HEK293T (cell line): Measurements from ENCODE around the gene ULK1.

Experiments used
- ARNT ChIP-seq: fragments of 450-650 bp; IDR thresholded peaks from 2 replicates; pipeline ENCODE4 v1.6.1; 2017; ENCODE audit warnings: mild to moderate bottlenecking
- BHLHE40 ChIP-seq: fragments of 450-650 bp; IDR thresholded peaks from 2 replicates; pipeline ENCODE4 v1.6.1; 2016; ENCODE audit warnings: mild to moderate bottlenecking, moderate library complexity, borderline replicate concordance
- ELF4 ChIP-seq: fragments of 450-650 bp; IDR thresholded peaks from 2 replicates; pipeline ENCODE4 v1.6.1; 2017; ENCODE audit warnings: antibody characterized with exemption
- FOXA1 ChIP-seq: fragments of 450-650 bp; IDR thresholded peaks from 2 replicates; pipeline ENCODE4 v1.6.1; 2016; ENCODE audit warnings: mild to moderate bottlenecking
- FOXK2 ChIP-seq: fragments of 450-650 bp; IDR thresholded peaks from 2 replicates; pipeline ENCODE4 v1.6.1; 2016; ENCODE audit warnings: mild to moderate bottlenecking
- FOXM1 ChIP-seq: fragments of 450-650 bp; IDR thresholded peaks from 2 replicates; pipeline ENCODE4 v1.6.1; 2017; ENCODE audit warnings: mild to moderate bottlenecking, borderline replicate concordance
- HDGF ChIP-seq: fragments of 450-650 bp; IDR thresholded peaks from 2 replicates; pipeline ENCODE4 v1.6.1; 2017; ENCODE audit warnings: antibody characterized with exemption, borderline replicate concordance
- NFRKB ChIP-seq: fragments of 450-650 bp; IDR thresholded peaks from 2 replicates; pipeline ENCODE4 v1.6.1; 2016; ENCODE audit warnings: mild to moderate bottlenecking, moderate library complexity
- SP1 ChIP-seq: fragments of 450-650 bp; IDR thresholded peaks from 2 replicates; pipeline ENCODE4 v1.6.1; 2017
- SUZ12 ChIP-seq: fragments of 450-650 bp; IDR thresholded peaks from 2 replicates; pipeline ENCODE4 v1.6.1; 2016; ENCODE audit warnings: mild to moderate bottlenecking
- TARDBP ChIP-seq: fragments of 450-650 bp; IDR thresholded peaks from 2 replicates; pipeline ENCODE4 v1.6.1; 2016
- ZNF384 ChIP-seq: fragments of 450-650 bp; IDR thresholded peaks from 2 replicates; pipeline ENCODE4 v1.6.1; 2016
- TF ChIP-seq, protein P1 (sequence below): fragments of 450-650 bp; IDR thresholded peaks from 2 replicates; pipeline ENCODE4 v1.6.1; 2016

DNA sequence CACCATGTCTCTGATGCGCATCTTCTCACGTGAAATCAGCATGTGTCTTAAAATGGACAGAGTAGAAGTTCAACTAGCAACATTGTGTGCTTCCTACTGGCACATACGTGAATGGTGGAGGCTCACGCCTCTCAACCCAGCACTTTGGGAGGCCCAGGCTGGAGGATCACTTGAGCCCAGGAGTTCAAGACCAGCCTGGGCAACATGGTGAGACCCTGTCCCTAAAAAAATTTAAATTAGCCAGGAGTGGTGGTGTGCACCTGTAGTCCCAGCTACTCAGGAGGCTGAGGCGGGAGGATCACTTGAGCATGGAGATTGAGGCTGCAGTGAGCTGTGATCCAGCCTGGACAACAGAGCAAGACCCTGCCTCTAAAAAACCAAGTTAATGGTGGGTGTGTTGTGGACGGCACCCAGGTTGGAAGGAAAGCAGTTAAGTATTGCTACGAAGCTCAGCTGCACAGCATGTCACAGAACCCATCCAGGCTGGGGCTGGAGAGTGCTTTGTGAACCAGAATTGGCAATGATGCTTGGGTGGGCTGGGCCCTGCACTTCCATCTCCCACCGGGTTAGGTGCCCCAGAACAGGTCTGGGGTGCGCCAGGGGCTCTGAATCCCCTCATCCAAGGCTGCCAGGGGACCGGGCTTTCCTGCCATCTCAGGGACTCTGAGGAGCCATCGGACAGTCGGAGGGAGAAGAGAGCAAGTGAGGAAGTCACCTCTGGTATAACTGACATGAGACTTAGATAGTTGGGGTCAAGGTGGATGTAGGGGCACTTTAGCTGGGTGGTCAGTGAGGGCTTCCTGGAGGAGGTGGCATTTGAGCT lies 33.0 kb upstream of the ULK1 start:
- TF ChIP-seq NFRKB (no peak), ELF4 (no peak), ZNF384 (no peak), BHLHE40 (no peak), SUZ12 (no peak), ARNT (no peak), FOXA1 (no peak), TARDBP (no peak), FOXM1 (no peak), HDGF (no peak), FOXK2 (no peak), SP1 (no peak)
- TF ChIP-seq, protein P1, sequence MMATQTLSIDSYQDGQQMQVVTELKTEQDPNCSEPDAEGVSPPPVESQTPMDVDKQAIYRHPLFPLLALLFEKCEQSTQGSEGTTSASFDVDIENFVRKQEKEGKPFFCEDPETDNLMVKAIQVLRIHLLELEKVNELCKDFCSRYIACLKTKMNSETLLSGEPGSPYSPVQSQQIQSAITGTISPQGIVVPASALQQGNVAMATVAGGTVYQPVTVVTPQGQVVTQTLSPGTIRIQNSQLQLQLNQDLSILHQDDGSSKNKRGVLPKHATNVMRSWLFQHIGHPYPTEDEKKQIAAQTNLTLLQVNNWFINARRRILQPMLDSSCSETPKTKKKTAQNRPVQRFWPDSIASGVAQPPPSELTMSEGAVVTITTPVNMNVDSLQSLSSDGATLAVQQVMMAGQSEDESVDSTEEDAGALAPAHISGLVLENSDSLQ: no peak
